ENCODE results near the gene SDC4. TPM values are rescaled to one million over a fixed set of nuclear protein-coding genes. Genes with fewer than 3 reads are reported as not detected.

SDC4 gene
- total RNA-seq, 1 donor from 2014 or later, result 175 TPM

GRCh38 chr20:45336530-45337366 is 11.5 kb downstream of the SDC4 start:
- no peaks in the 10 kb centered on the region for H3K27me3 ChIP-seq (ENCODE audit: control insufficient read depth, insufficient read depth, low read length)
- TF ChIP-seq CTCF (IDR thresholded peaks at IDR 0.05; ENCODE audit: insufficient read depth, low read length, poor library complexity, severe bottlenecking), result no peak
- no peak overlapping the region for H3K4me3 ChIP-seq (ENCODE audit: low read depth, low read length)
- peak; percentile 82 for DNase-seq (ENCODE audit: low read depth)
- H3K36me3 ChIP-seq (ENCODE audit: control insufficient read depth, insufficient read depth, low read length), result peaks cover 2% of the 10 kb centered on the region

GRCh38 chr20:45330476-45330875 is 17.7 kb downstream of the SDC4 start:
- H3K36me3 ChIP-seq (ENCODE audit: control insufficient read depth, insufficient read depth, low read length), result peaks cover 3% of the 10 kb centered on the region
- DNase-seq (ENCODE audit: low read depth), result no peak
- no peaks in the 10 kb centered on the region for H3K27me3 ChIP-seq (ENCODE audit: control insufficient read depth, insufficient read depth, low read length)
- TF ChIP-seq CTCF (IDR thresholded peaks at IDR 0.05; ENCODE audit: insufficient read depth, low read length, poor library complexity, severe bottlenecking), result no peak
- H3K4me3 ChIP-seq (ENCODE audit: low read depth, low read length), result no peak overlapping the region

- Histone ChIP-seq H3K4me3 (ENCODE audit: low read depth, low read length) (no peak overlapping the region), H3K27me3 (ENCODE audit: control insufficient read depth, insufficient read depth, low read length) (no peaks in the 10 kb centered on the region), H3K36me3 (ENCODE audit: control insufficient read depth, insufficient read depth, low read length) (peaks cover 3% of the 10 kb centered on the region)
- no peak for TF ChIP-seq CTCF (IDR thresholded peaks at IDR 0.05; ENCODE audit: insufficient read depth, low read length, poor library complexity, severe bottlenecking)
- no peak for DNase-seq (ENCODE audit: low read depth)
These were observed 18.5 kb downstream of the SDC4 start for GRCh38 chr20:45329497-45330319.

- peaks cover 3% of the 10 kb centered on the region for H3K36me3 ChIP-seq (ENCODE audit: control insufficient read depth, insufficient read depth, low read length)
- no peak for DNase-seq (ENCODE audit: low read depth)
- H3K4me3 ChIP-seq (ENCODE audit: low read depth, low read length), result no peak overlapping the region
- no peak for TF ChIP-seq CTCF (IDR thresholded peaks at IDR 0.05; ENCODE audit: insufficient read depth, low read length, poor library complexity, severe bottlenecking)
- H3K27me3 ChIP-seq (ENCODE audit: control insufficient read depth, insufficient read depth, low read length), result no peaks in the 10 kb centered on the region
These were observed 19.8 kb downstream of the SDC4 start for GRCh38 chr20:45328451-45328850.

- no peak overlapping the region for H3K4me3 ChIP-seq (ENCODE audit: low read depth, low read length)
- TF ChIP-seq CTCF (IDR thresholded peaks at IDR 0.05; ENCODE audit: insufficient read depth, low read length, poor library complexity, severe bottlenecking), result no peak
- H3K27me3 ChIP-seq (ENCODE audit: control insufficient read depth, insufficient read depth, low read length), result no peaks in the 10 kb centered on the region
- H3K36me3 ChIP-seq (ENCODE audit: control insufficient read depth, insufficient read depth, low read length), result no peaks in the 10 kb centered on the region
- no peak for DNase-seq (ENCODE audit: low read depth)
These were observed 22.9 kb downstream of the SDC4 start for GRCh38 chr20:45325371-45325770.
